Daoy (cell line): Measurements from ENCODE around the gene EEFSEC. TPM values are rescaled to one million over a fixed set of nuclear protein-coding genes. Genes with fewer than 3 reads are reported as not detected.

Experiments used
- DNase-seq: peaks from one replicate; pipeline ENCODE4 v3.0.0-alpha.2; 2015; ENCODE audit warnings: low read depth
- total RNA-seq: library from RNA; depleted of rRNA; stranded (reverse); fragments of >200 nt; shearing (Covaris generic); gene quantifications from 2 replicates; pipeline ENCODE4 v1.2.3, GENCODE V29; 2014

EEFSEC gene
- total RNA-seq, 1 experiment from 2014 or later = 4.4 TPM

DNA sequence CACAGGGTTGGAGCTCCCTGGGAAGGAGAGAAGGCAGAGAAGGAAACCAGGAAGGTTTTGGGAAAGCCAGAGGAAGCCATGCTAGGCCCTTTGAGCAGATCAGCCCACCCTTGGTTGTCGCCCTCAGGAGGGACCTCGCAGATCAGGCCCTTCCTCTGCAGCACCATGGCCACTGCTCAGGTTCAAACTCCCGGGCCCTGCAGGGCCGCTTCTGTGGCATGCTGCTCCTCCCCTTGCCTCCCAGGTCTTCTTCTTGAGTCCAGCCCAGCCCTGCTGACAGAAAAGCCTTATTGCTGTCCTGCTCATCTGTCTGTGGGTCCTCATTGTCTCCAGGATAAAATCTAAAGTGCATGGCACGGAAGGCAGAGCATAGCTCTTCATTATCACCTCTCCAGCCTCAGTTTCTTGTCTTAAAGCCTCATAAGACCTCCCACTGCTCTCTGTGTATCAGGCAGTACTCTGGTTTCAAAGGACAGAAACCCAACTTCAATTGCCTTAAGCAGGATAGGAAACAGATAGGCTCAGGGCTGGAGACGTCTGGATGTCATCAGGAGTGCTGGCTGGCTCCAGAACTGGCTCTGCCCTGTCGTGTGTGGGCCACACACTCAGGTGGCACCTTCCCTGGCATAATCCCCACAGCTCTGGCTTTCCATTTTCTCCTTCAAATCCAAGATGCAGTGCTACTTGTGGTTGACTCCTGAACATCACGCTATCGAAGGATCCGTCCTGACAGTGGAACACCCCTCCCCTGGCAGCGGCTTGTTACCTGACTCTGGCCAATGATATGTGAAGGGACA is 118.5 kb downstream of the EEFSEC start:
- no peak for DNase-seq

- DNase-seq = no peak
These were observed 120.0 kb downstream of the EEFSEC start for GRCh38 chr3:128273109-128273840.

GRCh38 chr3:128273841-128274573 is 120.7 kb downstream of the EEFSEC start:
- no peak for DNase-seq

DNA sequence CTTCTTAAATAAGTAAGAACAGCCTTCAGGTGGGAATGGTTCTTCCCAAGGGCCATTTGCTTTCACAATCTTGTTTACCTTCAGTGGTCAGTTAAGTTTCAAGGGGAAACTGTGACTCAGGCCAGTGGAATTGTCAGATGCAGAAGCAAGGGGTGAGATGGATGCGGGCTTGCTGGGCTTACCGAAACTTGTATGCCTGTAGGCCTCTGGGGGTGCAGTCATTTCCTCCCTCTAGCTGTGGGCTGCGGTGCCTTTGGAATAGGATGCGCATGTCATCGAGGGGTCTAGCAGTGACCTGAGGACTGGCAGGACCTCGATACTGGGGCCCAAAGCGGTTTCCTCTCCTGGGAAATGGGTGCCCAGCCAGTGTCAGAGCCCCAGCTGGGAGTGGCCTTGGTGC is 121.6 kb downstream of the EEFSEC start:
- peak; percentile 93 for DNase-seq

- peak; percentile 20 for DNase-seq
These were observed 122.2 kb downstream of the EEFSEC start for GRCh38 chr3:128275316-128276145.

DNA sequence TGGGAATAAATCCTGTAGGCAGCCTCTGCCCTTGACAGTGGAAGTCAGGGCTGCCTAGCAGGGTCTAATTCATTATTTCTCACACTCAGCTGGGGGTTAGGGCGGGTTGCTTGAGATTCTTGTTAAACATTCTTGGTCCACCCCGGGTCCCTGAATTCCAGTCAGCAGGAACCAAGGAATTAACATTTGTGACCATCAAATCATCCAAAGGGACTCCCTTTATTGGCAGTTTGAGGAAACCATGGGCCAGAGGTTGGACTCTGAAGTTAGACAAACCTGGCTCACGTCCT is 122.8 kb downstream of the EEFSEC start:
- no peak for DNase-seq

GRCh38 chr3:128276577-128277183 is 123.4 kb downstream of the EEFSEC start:
- no peak for DNase-seq

DNA sequence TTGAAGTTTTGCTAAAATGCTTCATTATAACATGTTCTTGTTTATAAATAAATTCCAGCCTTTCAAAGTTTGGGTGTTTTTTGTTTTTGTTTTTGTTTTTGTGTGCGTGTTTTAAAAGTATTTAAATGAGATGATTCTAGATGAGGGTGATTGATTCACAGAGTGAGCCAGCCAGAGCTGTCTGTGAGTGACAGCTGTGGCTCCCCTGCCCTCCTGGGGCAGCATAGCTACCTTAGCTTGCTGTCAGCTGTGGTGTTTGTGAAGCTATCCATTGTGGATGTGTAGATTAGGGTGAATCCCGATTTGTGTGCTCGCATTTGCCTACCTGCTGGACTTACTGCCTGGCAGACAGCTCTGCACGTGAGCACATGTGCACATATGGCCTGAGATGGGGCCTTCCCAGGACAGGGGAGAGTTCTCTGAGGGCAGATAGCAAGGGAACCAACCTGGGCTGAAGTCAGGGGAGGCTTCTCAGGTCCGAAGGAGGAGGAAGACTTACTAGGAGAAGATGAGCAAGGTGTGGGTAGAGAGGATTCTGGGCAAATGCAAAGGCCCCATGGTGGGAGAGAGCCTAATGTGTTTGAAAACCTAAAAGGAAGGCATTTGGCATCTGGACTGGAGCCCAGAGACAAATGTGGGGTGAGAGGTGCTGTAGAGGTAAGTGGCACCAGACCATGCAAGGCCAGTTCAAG is 124.2 kb downstream of the EEFSEC start:
- DNase-seq = no peak

GRCh38 chr3:128278130-128278529 is 124.8 kb downstream of the EEFSEC start:
- DNase-seq = no peak

- DNase-seq = peak; percentile 93
These were observed 125.7 kb downstream of the EEFSEC start for GRCh38 chr3:128278761-128279600.

- no peak for DNase-seq
These were observed 126.3 kb downstream of the EEFSEC start for GRCh38 chr3:128279601-128279880.

DNA sequence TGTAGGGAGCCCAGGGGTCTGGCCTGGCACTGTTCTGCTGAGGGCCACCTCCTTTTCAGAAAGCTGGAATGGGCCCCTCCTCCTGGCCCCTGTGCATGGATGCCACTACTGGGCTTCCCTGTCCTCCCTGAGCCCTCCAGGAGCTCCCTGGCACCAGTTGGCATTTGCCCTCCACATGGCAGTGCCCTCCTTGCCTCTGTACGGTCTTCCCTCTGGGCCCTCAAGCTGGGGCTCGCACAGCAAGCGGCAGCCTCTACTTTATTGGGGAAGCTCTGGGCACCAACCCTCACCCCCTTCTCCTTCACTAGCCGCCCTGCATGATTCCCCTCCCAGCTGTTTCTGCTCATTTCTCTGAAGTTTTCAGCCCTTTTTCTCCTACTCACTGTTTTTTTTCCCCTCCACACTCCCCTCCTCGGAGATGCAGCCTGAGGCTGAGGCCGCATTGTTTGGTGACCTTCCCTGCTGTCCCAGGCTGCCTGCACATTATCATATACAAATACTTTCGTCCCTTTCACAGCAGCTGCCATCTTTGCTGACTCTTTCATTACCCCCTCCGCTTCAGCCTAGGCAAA is 127.3 kb downstream of the EEFSEC start:
- DNase-seq = no peak

GRCh38 chr3:128281056-128281455 is 127.8 kb downstream of the EEFSEC start:
- DNase-seq = no peak

DNA sequence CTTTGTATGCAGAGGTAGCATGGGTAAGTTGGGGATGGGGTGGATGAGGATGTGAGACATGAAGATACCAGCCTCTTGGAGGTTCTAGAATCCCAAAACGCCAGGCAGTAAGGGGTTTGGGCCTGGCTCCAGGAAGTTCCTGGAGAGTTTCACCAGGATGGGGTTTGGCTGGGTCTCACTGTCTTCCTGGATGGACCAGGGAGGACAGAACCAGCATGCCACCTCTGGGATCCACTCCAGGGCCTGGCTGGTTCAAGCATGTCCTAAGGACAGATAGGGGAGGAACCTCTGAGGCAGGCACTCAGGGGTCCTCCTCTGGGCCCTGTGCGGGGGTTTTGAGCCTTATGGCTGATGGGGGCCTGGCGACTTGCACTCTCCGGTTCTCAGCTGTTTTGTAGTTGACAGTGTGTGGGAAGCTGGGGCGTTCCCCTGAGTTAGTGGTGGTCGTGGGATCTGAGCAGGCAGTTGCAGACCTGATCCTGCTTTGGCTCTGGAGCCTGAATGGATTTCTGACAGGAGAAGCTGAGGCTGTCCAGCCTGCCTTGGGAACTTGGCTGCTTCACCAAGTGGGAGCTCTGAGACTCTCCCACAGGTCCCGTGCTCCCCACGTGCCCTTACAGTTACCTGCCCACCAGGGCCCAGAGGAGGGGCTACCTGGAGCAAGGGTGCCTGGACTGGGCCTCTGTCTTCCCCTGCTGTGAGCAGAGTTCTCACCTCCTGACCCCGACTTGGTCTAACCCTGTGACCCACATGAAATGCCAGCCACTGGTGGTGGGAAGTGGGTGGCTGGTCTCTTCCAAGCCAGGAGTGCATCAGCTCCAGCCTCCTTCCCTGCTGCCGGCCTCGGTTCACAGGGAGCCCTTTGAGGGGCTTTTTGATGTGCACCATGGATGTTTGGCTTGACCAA is 128.4 kb downstream of the EEFSEC start:
- DNase-seq = no peak

GRCh38 chr3:128282380-128283196 is 129.3 kb downstream of the EEFSEC start:
- DNase-seq = no peak

- no peak for DNase-seq
These were observed 130.1 kb downstream of the EEFSEC start for GRCh38 chr3:128283421-128283820.

DNA sequence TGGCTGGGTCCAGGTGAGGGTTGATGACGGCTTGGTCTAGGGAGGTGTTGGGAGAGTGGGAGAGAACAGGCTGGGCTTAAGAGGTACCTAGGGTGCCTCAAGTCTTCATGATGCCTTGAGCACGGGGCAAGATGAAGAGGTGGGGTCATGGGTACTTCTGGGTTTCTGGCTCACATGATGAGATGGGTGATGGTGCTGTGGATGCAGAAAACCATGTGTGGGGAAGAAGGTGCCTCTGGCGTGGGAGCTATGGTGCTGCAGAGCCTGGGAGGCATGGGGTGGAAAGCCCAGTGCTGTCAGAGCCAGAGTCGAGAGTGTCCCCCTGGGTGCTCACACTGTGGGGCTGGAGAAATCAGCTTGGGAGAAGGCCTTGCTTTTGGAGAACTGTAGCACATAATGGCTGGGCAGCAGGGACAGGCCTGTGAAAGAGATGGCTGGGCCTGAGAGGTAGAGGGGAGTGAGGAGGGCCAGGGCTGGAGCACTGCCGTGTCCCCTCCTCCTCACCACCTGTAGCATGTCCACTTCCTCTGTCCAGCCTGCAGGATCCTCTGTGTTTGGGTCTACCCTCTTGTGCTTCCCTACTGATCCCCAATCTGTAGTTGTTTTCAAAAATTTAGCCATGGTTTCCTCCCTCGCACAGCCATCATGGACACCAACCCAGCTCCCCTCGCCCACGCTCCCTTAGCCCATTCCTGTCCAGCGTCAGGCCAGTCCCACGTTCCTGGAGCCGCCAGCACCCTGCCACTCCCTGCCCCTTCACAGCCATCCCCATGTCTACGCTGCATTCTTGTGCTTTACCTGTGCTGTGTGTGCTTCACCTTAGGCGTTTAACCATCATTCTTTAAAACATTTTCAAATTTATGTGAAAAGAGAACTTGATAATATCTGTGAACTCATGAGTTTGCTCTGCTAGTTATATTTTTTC is 132.0 kb downstream of the EEFSEC start:
- DNase-seq = no peak
